Measurements from ENCODE around the gene PLCB1.
"Not testable (repeated sequence)": the region's sequence is repeated elsewhere in the genome, so short reads cannot be mapped to it uniquely, and the experiment has no call there.

Gene PLCB1

GRCh38 chr20:8156235-8157079 lies 24.4 kb downstream of the PLCB1 start:
- peak; percentile 97 for DNase-seq

GRCh38 chr20:8159217-8159616 lies 27.2 kb downstream of the PLCB1 start:
- not testable (repeated sequence) for DNase-seq

- peak; percentile 95 for DNase-seq
Observed at GRCh38 chr20:8161264-8162071, 29.4 kb downstream of the PLCB1 start.

- DNase-seq = no peak
Observed at GRCh38 chr20:8162610-8163009, 30.5 kb downstream of the PLCB1 start.

GRCh38 chr20:8163543-8163942 lies 31.5 kb downstream of the PLCB1 start:
- no peak for DNase-seq

- DNase-seq = no peak
Observed at GRCh38 chr20:8166730-8167129, 34.7 kb downstream of the PLCB1 start.

DNA sequence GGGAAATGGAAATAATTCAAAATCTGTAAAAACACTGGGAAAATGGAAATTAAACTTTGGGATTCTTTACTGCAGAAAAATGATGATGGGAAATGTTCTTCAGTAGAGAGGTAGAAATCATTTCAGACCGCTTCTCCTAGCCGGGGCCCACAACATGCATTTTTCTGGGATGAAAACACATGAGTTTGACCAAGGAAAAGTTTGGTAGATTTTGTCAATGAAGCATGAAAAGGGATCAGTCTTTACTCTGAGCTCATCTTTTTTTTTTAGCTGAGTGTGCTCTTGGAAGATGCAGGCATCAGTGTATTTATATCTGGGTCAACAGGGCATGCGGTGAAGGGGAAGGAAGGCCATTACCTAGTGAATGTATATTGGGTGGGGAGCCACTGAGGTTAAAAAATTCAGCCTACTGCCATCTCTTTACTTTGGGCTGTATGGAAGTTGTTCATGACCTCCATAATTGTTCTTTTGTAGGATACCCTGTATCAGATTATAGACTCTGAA lies 36.8 kb downstream of the PLCB1 start:
- no peak for DNase-seq

DNA sequence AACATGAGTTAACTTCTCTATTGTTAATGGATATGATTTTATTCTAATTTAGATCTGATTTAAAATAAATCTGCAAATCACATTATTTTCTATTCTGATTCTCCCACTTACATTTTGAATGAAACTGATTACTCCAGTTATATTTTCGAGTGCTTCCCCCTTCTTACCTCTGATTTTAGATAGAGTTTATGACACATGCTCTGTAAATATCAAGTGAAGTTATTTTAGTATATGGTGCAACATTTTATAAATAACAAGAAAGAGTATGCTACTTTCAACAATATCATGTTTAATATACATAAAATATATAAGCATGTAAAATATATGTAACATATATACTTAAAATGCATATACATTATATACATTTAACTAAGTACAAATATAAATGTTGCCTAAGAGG lies 38.9 kb downstream of the PLCB1 start:
- DNase-seq = no peak

DNA sequence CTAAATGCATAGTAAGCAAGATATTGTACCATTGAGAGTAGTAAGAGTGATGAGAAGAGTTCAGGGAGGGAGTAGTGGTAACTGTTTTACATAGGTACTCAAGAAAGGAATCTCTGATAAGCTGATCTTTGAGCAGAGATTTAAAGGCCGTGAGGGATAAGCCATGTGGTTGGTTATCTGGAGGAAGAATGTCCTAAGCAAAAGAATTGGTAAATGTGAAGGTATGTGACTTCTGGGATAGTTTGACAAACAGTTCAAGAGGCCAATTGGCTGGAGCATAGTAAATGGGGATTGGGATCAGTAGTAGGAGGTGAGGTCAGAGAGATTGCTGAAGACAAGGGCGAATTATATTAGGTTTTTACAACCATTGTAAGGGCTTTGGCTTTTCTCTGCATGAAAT lies 40.1 kb downstream of the PLCB1 start:
- no peak for DNase-seq

- no peak for DNase-seq
Observed at GRCh38 chr20:8175741-8176675, 43.9 kb downstream of the PLCB1 start.

DNA sequence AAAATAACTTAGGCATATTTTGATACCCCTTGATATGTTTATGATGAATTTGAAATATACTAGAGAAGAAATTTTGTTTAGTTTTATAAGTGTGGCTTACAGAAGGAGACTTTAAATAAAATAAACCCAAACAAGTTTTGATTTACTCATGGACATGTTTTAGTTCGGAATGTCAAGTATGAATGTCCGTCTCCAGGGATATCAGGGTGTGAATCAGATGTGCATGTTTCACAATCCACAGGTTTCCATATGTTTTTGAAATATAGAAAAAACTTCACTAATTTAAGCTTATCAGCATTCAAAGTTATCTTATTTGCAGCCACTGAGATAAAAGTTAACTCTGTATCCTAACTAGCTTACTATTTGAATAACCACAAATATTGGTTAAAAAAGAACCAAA lies 51.5 kb downstream of the PLCB1 start:
- no peak for DNase-seq

DNA sequence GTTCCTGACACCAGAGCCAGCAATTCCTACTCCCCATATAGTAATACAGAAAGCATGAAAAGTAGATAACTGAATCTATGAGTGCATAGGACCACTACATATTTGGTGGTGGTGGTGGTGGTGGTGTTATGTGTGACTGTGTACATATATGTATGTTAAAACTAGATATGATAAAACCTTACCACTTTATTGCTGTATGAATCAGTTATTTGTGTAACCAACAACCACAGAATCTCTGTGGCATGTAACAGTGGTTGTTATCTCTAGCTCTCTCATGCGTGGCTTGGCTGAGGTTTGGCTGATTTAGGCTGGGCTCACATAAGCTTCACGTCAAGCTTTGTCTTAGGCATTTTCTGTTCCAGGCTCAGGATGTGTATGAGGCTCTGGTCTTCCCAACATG lies 55.7 kb downstream of the PLCB1 start:
- DNase-seq = no peak

DNA sequence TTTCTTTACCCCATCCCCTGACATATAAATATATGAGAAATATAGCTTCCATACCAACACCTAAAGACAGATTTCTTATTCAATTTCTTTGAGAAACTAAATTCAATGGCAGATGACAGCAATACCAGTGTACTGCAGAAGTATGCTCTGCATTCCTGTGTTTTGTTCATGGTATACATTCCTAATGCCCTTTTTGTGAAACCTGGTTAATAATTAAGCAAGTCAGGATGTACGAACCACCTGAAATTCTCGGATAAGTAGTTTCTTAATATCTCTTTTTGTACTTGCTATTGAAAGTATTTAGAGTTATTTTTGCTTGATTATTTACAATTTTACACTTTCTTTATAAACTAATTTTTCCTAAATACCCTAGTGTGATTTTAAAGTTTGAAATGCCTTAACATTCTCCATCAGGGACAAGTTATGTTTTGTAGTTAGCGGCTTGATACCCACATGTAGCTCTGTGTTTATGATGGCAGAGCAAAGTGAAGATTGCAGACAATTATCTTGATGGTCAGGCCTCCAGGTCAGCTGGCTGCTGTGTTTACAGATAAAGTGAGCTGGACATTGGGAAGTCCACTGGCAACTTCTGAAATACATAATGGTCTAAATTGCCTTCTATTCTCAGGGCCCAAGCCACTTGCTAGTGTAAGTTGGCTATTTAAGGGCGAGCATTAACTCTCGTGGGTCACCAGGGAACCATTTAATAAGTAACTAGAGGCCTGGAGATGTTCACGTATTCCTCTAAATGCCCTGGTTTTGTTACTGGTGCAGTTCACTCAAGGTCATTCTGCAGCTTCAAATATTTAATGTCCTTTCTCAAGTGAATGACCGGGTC lies 58.2 kb downstream of the PLCB1 start:
- DNase-seq = no peak

GRCh38 chr20:8194721-8195120 lies 62.7 kb downstream of the PLCB1 start:
- DNase-seq = no peak

DNA sequence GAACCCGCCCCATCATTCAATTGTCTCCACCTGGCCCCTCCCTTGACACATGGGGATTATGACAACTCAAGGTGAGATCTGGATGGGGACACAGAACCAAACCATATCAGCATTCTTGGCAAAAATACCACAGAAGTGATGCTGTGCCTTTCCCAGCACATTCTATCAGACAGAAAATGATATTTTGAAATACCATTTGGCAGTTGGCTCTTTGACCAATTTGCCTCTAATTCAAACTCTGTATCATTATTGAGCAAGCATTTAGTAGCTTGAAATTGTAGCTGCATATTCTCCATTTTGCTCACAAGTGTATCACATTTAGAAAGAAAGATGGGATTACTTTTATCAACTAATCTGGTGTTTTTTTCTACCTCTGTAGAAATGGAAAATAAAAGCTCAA lies 64.0 kb downstream of the PLCB1 start:
- no peak for DNase-seq

- no peak for DNase-seq
Observed at GRCh38 chr20:8200220-8200619, 68.2 kb downstream of the PLCB1 start.

GRCh38 chr20:8203366-8203765 lies 71.3 kb downstream of the PLCB1 start:
- no peak for DNase-seq

GRCh38 chr20:8205996-8206395 lies 73.9 kb downstream of the PLCB1 start:
- DNase-seq = no peak

DNA sequence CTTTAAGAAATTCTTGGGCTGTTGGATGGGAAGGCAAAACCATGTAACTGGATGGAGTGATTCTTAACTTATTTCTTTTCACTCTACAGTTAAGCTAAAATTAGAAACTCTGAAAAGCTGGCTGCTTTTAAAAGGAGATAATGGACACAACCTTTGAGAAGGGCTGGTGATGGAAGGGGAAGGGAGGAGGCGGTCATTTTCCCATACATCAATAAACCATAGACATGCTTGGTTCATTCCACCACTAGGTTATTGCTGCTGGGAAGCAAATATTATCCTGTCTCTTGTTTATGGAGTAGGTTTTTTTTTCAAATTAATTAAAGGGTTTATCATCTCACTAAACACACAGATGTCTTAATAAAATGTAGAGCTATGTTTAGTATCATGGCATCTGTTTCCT lies 76.2 kb downstream of the PLCB1 start:
- no peak for DNase-seq

GRCh38 chr20:8209061-8209460 lies 77.0 kb downstream of the PLCB1 start:
- DNase-seq = no peak

GRCh38 chr20:8210749-8211148 lies 78.7 kb downstream of the PLCB1 start:
- no peak for DNase-seq

GRCh38 chr20:8212286-8212685 lies 80.2 kb downstream of the PLCB1 start:
- no peak for DNase-seq
